HepG2 (cell line): ENCODE measurements around the gene GCNT2. TPM values are rescaled to one million over a fixed set of nuclear protein-coding genes. Genes with fewer than 3 reads are reported as not detected.

Experiments
- CEBPG ChIP-seq: IDR thresholded peaks from 2 replicates; pipeline ENCODE4 v1.6.1; 2016
- DNMT1 ChIP-seq: sonication (generic); formaldehyde crosslinking; IDR thresholded peaks from 2 replicates; pipeline ENCODE4 v1.5.1; 2020; ENCODE audit warnings: mild to moderate bottlenecking, missing genetic modification reagents
- FOXO4 ChIP-seq: sonication (generic); formaldehyde crosslinking; conservative IDR thresholded peaks from 2 replicates; pipeline ENCODE4 v1.8.1; 2023; ENCODE audit warnings: missing genetic modification reagents
- KLF15 ChIP-seq: sonication (generic); formaldehyde crosslinking; IDR thresholded peaks from 2 replicates; pipeline ENCODE4 v1.8.1; 2023; ENCODE audit warnings: borderline replicate concordance, mild to moderate bottlenecking, inconsistent platforms, missing genetic modification reagents, mixed read lengths
- MIXL1 ChIP-seq: IDR thresholded peaks from 2 replicates; pipeline ENCODE4 v1.6.1; 2016
- MTA1 ChIP-seq: sonication (generic); formaldehyde crosslinking; IDR thresholded peaks from 2 replicates; pipeline ENCODE4 v1.4.0; 2020; ENCODE audit warnings: missing genetic modification reagents, mild to moderate bottlenecking, borderline replicate concordance
- MXD1 ChIP-seq: sonication (generic); formaldehyde crosslinking; IDR thresholded peaks from 2 replicates; pipeline ENCODE4 v1.4.0; 2020; ENCODE audit warnings: mild to moderate bottlenecking, missing genetic modification reagents
- NKX3-1 ChIP-seq: sonication (generic); formaldehyde crosslinking; IDR thresholded peaks from 2 replicates; pipeline ENCODE4 v1.5.0; 2020; ENCODE audit warnings: missing genetic modification reagents
- RARA ChIP-seq: IDR thresholded peaks from 2 replicates; pipeline ENCODE4 v1.6.1; 2016; ENCODE audit warnings: missing genetic modification reagents, missing compliant biosample characterization
- SMAD3 ChIP-seq: sonication (generic); formaldehyde crosslinking; IDR thresholded peaks from 2 replicates; pipeline ENCODE4 v1.4.0; 2020; ENCODE audit warnings: missing genetic modification reagents
- SNAPC2 ChIP-seq: sonication (generic); formaldehyde crosslinking; IDR thresholded peaks from 2 replicates; pipeline ENCODE4 v1.8.1; 2022; ENCODE audit warnings: mild to moderate bottlenecking, missing genetic modification reagents
- TEF ChIP-seq: sonication (generic); formaldehyde crosslinking; IDR thresholded peaks from 2 replicates; pipeline ENCODE4 v1.5.0; 2020; ENCODE audit warnings: missing genetic modification reagents
- TFDP1 ChIP-seq: IDR thresholded peaks from 2 replicates; pipeline ENCODE4 v1.6.1; 2016; ENCODE audit warnings: missing compliant biosample characterization, missing genetic modification reagents, borderline replicate concordance
- ZBTB25 ChIP-seq: IDR thresholded peaks from 2 replicates; pipeline ENCODE4 v1.6.1; 2018; ENCODE audit warnings: missing genetic modification reagents
- ZKSCAN1 ChIP-seq: fragments of 150-350 bp; IDR thresholded peaks from 2 replicates; pipeline ENCODE4 v1.6.1; 2014; ENCODE audit warnings: low read length
- ZNF260 ChIP-seq: sonication (generic); formaldehyde crosslinking; IDR thresholded peaks from 2 replicates; pipeline ENCODE4 v1.4.0; 2020; ENCODE audit warnings: missing genetic modification reagents, low read depth, mild to moderate bottlenecking, borderline replicate concordance
- ZNF264 ChIP-seq: sonication (generic); formaldehyde crosslinking; IDR thresholded peaks from 2 replicates; pipeline ENCODE4 v1.4.0; 2020; ENCODE audit warnings: missing genetic modification reagents
- ZNF331 ChIP-seq: sonication (generic); formaldehyde crosslinking; IDR thresholded peaks from 2 replicates; pipeline ENCODE4 v1.4.0; 2020; ENCODE audit warnings: missing genetic modification reagents
- ZNF546 ChIP-seq: sonication (generic); formaldehyde crosslinking; conservative IDR thresholded peaks from 2 replicates; pipeline ENCODE4 v1.8.1; 2023; ENCODE audit warnings: mild to moderate bottlenecking, missing genetic modification reagents
- ZNF616 ChIP-seq: sonication (generic); formaldehyde crosslinking; IDR thresholded peaks from 2 replicates; pipeline ENCODE4 v1.5.0; 2020; ENCODE audit warnings: low read depth, mild to moderate bottlenecking, missing genetic modification reagents
- ZNF687 ChIP-seq: sonication (generic); formaldehyde crosslinking; IDR thresholded peaks from 2 replicates; pipeline ENCODE4 v1.5.1; 2020; ENCODE audit warnings: mild to moderate bottlenecking, missing genetic modification reagents, moderate library complexity
- ZSCAN29 ChIP-seq: sonication (generic); formaldehyde crosslinking; conservative IDR thresholded peaks from 2 replicates; pipeline ENCODE4 v1.4.0; 2020; ENCODE audit warnings: mild to moderate bottlenecking, missing genetic modification reagents
- polyA plus RNA-seq, 8 experiments: library from polyadenylated mRNA; depleted of rRNA in 3 of 8; stranded (reverse) in 7 of 8; unstranded in 1 of 8; fragments of >200 nt; fragmentation: Illumina TruSeq in 4 of 8; extraction: Trizol in 4 of 8; gene quantifications; 2 replicates each; pipeline versions ENCODE4 v1.2.1 to v1.2.3, GENCODE V29; 2011 to 2016; ENCODE audit warnings: low read depth in 4 of 8, missing spikeins in 1 of 8, mixed read lengths in 1 of 8; ENCODE audit not compliant: insufficient read depth in 1 of 8
- total RNA-seq, 5 experiments: library from RNA; depleted of rRNA; stranded (reverse); fragments of >200 nt; fragmentation: Illumina TruSeq; extraction: Trizol; gene quantifications; 2 replicates each; pipeline ENCODE4 v1.2.3, GENCODE V29; 2016; ENCODE audit warnings: low read depth in 1 of 5

The GCNT2 gene
- total and polyA plus RNA-seq, 2 of the 13 experiments (the other 11 are each of a cell fraction or from before 2014, with no cell fraction given) = 11.8 to 31.9 TPM

- TF ChIP-seq TFDP1 (CRISPR knock-in tag) (no peak), MXD1 (0 out of 2 replicates have a peak, but pooled peaks have one; percentile 47), FOXO4 (CRISPR knock-in tag) (no peak), ZNF331 (CRISPR knock-in tag) (peak; percentile 74), DNMT1 (CRISPR knock-in tag) (no peak), TEF (CRISPR knock-in tag) (no peak), KLF15 (no peak), CEBPG (CRISPR knock-in tag) (peak; percentile 85), RARA (peak; percentile 55; the same call in 1 of the 2 replicates), ZNF546 (no peak), ZNF264 (CRISPR knock-in tag) (peak; percentile 19; the same call in 1 of the 2 replicates), NKX3-1 (CRISPR knock-in tag) (no peak), ZSCAN29 (CRISPR knock-in tag) (no peak), ZKSCAN1 (no peak), ZNF260 (CRISPR knock-in tag) (no peak), MTA1 (no peak), ZNF687 (no peak), SMAD3 (CRISPR knock-in tag) (peak; percentile 38; the same call in 1 of the 2 replicates), SNAPC2 (peak; percentile 54; the same call in 1 of the 2 replicates), ZNF616 (CRISPR knock-in tag) (no peak), ZBTB25 (CRISPR knock-in tag) (no peak), MIXL1 (CRISPR knock-in tag) (peak; percentile 83)
Measured at GRCh38 chr6:10528158-10528981, 7.2 kb downstream of the GCNT2 start (continued).
